Upper lobe of right lung (tissue), 1 donor: ENCODE results near the gene CYBC1. TPM values are rescaled to one million over a fixed set of nuclear protein-coding genes. Genes with fewer than 3 reads are reported as not detected.

ENCODE experiments used
- ATAC-seq: fragments of 200-7000 bp; cut with Tn5 transposase; one replicate; pipeline ENCODE4 v1.9.1; 2020; ENCODE audit warnings: mild to moderate bottlenecking, moderate library complexity
- DNase-seq: peaks from one replicate; pipeline ENCODE4 v3.0.0-alpha.2; 2020
- H3K27ac ChIP-seq: fragments of 200-600 bp; one replicate; pipeline ENCODE4 v1.8.0; 2022
- H3K27me3 ChIP-seq: fragments of 200-600 bp; one replicate; pipeline ENCODE4 v1.8.0; 2022; ENCODE audit warnings: mild to moderate bottlenecking
- H3K36me3 ChIP-seq: fragments of 200-600 bp; one replicate; pipeline ENCODE4 v1.8.0; 2022
- H3K4me1 ChIP-seq: fragments of 200-600 bp; one replicate; pipeline ENCODE4 v1.8.0; 2022
- H3K4me3 ChIP-seq: fragments of 200-600 bp; one replicate; pipeline ENCODE4 v1.8.0; 2022; ENCODE audit warnings: mild to moderate bottlenecking
- H3K9me3 ChIP-seq: fragments of 200-600 bp; one replicate; pipeline ENCODE4 v1.8.0; 2022
- intact Hi-C: fragments of 100-400 bp; cut with DNase I; formaldehyde crosslinking; loops from one replicate; pipeline ENCODE4 v1.11.0; 2022
- total RNA-seq: library from RNA; stranded (reverse); fragmentation: NEBNext Ultra II Directional; extraction: Animal tissue kit (Norgen Biotek cat#: 25700); gene quantifications from one replicate; pipeline ENCODE4 v1.2.1, GENCODE V29; 2021
- TF ChIP-seq, protein P1 (sequence below): fragments of 200-600 bp; IDR thresholded peaks from one replicate; pipeline ENCODE4 v1.8.0; 2022; ENCODE audit warnings: antibody characterized with exemption
- donor health status: DM: no; HTN: yes; CAD: no; lungs with severe emphysema.

CYBC1 gene
- total RNA-seq, 1 donor from 2014 or later: 120 TPM

DNA sequence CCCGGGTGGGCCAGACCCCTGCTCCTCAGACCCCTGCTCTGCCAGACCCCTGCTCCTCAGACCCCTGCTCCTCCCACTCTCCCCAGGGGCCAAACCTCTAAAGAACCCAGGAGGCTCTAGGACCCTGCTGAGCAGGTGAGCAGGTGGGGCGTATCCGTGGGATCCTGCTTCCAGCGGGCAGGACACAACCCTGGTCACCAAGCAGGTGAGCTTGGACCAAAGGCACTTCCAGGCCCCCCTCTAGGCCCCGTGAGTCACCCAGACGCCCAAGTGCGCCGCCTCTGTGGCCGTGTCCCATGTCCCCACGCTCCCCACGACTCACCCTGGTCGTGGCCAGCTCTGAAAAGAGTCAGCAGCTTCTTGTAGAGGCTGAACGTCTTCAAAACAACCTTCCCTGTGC is 5.0 kb downstream of the CYBC1 start:
- ATAC-seq: no peak
- H3K27ac ChIP-seq: peak overlapping the region; percentile 65
- peaks cover 31% of the 10 kb centered on the region for H3K4me1 ChIP-seq
- no peak overlapping the region for H3K4me3 ChIP-seq
- intact Hi-C loops: no loop called here
- no peak for DNase-seq
- H3K9me3 ChIP-seq: no peaks in the 10 kb centered on the region
- no peaks in the 10 kb centered on the region for H3K27me3 ChIP-seq
- H3K36me3 ChIP-seq: peaks cover 26% of the 10 kb centered on the region
- TF ChIP-seq, protein P1, sequence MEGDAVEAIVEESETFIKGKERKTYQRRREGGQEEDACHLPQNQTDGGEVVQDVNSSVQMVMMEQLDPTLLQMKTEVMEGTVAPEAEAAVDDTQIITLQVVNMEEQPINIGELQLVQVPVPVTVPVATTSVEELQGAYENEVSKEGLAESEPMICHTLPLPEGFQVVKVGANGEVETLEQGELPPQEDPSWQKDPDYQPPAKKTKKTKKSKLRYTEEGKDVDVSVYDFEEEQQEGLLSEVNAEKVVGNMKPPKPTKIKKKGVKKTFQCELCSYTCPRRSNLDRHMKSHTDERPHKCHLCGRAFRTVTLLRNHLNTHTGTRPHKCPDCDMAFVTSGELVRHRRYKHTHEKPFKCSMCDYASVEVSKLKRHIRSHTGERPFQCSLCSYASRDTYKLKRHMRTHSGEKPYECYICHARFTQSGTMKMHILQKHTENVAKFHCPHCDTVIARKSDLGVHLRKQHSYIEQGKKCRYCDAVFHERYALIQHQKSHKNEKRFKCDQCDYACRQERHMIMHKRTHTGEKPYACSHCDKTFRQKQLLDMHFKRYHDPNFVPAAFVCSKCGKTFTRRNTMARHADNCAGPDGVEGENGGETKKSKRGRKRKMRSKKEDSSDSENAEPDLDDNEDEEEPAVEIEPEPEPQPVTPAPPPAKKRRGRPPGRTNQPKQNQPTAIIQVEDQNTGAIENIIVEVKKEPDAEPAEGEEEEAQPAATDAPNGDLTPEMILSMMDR: no peak

DNA sequence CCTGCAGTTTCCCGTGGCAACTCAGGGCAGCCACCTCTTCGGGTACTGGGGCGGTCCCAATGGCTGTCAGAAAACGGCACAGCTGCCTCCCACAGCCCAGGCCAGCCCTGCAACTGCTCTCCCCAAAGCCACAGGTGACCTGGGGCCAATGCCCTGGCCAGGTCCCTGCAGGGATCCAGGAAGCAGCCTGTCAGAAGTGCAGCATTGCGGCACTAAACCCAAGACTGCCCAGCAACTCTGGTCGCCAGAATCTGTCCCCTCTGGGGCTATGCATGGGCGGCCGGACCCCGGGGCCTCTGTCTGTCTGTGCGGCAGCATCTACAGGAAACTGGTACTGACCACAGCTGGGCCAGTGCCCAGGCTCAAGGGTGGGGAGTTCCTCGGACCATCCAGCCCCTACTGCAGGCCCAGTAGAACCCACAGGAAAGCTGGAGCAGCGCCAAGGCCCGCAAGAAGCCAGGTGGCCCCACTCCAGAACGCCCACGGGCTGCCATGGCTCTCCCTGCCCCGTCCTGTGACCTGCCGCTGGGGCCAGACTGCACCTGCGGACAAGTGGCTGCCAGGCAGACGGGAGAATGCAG is 5.5 kb downstream of the CYBC1 start:
- intact Hi-C loops: no loop called here
- no peaks in the 10 kb centered on the region for H3K9me3 ChIP-seq
- H3K27me3 ChIP-seq: no peaks in the 10 kb centered on the region
- ATAC-seq (no peak), DNase-seq (peak; percentile 72)
- no peak overlapping the region for H3K4me3 ChIP-seq
- peaks cover 31% of the 10 kb centered on the region for H3K4me1 ChIP-seq
- H3K27ac ChIP-seq: peak overlapping the region; percentile 65
- peaks cover 26% of the 10 kb centered on the region for H3K36me3 ChIP-seq
- TF ChIP-seq, protein P1: no peak

DNA sequence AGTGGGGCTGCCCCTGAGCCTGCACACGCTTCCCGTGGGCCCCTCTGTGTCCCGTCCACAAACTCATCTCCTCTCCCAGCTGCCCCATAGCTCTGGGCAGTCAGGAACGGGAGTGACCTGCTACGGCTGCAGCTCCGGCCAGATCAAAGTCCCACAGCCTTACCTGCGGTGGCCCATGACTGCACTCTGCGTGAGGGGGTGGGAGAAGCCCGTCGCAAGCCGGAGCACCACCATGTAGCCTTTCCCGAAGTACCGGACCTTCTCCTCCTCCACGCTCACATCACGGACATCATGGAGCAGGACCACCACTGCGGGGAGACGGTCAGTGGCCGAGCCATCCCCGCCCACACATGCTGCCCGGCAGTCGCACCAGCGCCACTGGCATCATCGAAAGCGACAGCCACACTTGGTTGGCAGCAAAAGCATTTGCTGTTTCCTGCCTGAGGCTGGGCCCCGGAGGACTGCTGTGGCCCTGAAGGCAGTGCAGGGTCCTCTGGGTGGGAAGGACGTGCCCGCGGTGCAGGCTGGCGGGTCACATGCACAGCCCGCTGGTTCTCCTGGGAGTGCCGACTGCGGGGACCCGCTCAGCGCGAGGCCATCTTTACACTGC is 6.2 kb downstream of the CYBC1 start:
- TF ChIP-seq, protein P1: no peak
- H3K9me3 ChIP-seq: no peaks in the 10 kb centered on the region
- ATAC-seq (no peak), DNase-seq (no peak)
- intact Hi-C loops: no loop called here
- peaks cover 26% of the 10 kb centered on the region for H3K36me3 ChIP-seq
- H3K4me3 ChIP-seq: no peak overlapping the region
- H3K4me1 ChIP-seq: peaks cover 26% of the 10 kb centered on the region
- H3K27ac ChIP-seq: no peak overlapping the region
- no peaks in the 10 kb centered on the region for H3K27me3 ChIP-seq

DNA sequence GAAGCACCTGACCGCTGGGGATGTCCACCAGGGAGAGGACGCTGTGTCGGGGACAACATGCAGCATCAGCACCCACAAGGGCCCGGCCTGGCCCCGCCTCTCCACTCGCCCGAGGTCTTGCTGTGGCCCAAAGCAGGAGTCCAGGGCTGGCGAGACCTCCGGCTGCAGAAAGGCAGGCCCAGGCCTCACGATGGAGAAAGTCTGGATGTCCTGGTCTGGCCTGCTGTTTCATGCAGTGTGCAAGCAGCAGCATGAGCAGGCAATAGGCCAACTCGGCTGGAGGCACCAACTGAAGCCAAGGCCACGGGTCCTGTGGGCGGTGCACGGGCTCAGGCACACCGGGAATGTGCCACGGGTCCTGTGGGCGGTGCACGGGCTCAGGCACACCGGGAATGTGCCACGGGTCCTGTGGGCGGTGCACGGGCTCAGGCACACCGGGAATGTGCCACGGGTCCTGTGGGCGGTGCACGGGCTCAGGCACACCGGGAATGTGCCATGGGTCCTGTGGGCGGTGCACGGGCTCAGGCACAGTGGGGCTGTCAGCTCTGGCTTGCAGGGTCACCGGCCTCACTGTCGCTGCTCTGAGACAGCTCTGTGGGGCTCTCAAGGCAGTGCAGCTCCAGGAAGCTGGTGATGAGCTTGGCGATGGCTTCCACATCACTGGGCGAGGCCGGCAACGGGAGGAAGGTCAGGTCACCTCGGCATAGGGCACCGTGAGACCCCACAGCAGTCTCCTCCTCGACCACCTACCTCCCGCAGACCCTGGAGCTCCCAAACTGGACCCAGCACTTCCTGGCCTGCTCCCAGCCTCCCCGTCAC is 6.9 kb downstream of the CYBC1 start:
- intact Hi-C loops: no loop called here
- no peak overlapping the region for H3K4me3 ChIP-seq
- TF ChIP-seq, protein P1: no peak
- H3K36me3 ChIP-seq: peaks cover 26% of the 10 kb centered on the region
- DNase-seq (no peak), ATAC-seq (no peak)
- no peaks in the 10 kb centered on the region for H3K27me3 ChIP-seq
- H3K27ac ChIP-seq: no peak overlapping the region
- no peaks in the 10 kb centered on the region for H3K9me3 ChIP-seq
- peaks cover 18% of the 10 kb centered on the region for H3K4me1 ChIP-seq

DNA sequence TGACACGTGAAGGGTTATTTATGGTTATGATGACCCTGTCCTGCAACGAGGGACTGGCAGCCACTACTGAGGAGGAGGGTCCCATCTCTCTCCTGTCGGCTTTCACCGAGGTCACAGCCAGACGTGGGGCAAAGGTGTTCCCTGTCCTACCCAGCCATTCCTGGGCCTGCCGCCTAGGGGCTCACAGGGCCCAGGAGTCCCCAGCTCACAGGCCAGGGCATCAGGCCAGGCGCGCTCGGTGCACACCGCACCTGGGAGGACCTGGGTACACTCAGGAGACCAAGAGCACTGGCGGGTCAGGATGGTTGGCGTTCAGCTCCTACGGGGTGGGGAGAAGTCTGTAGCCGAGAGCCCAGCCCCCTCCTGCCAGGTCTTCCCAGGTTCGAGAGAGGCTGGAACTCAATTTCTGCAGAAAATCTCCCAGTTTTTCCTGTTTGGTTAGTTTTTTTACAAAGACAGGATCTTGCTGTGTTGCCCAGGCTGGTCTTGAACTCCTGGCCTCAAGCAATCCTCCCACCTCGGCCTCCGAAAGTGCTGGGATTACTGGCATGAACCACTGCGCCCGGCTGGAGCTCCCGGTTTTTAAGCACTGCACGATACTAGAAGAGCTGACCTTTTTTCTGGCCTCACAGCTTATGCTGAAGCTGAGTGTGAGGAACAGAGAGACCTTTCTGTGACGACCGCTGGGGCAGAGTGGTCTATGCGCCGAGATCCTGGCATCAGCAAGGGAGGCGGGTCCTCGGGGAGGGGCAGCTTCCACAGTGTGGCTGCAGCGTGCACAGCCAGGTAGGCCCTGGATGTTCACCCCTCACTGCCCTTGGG is 7.7 kb downstream of the CYBC1 start:
- H3K36me3 ChIP-seq: peaks cover 26% of the 10 kb centered on the region
- ATAC-seq: no peak

More for the DNA sequence above, 7.7 kb downstream of the CYBC1 start:
- H3K4me1 ChIP-seq: peaks cover 18% of the 10 kb centered on the region
- intact Hi-C loops: no loop called here
- H3K27me3 ChIP-seq: no peaks in the 10 kb centered on the region
- DNase-seq: no peak
- no peak overlapping the region for H3K4me3 ChIP-seq
- no peaks in the 10 kb centered on the region for H3K9me3 ChIP-seq
- TF ChIP-seq, protein P1: no peak
- H3K27ac ChIP-seq: no peak overlapping the region
